Measurements from ENCODE around the gene HESX1. TPM values are rescaled to one million over a fixed set of nuclear protein-coding genes. Genes with fewer than 3 reads are reported as not detected.

Gene HESX1
- total and polyA plus RNA-seq, 2 experiments from 2014 or later: 0.58 TPM; not detected in 1

- H3K4me1 ChIP-seq (ENCODE audit: insufficient read depth): peaks cover 4% of the 10 kb centered on the region; the same call in 1 of the 2 replicates
- no peaks in the 10 kb centered on the region for H3K9me2 ChIP-seq (ENCODE audit: insufficient read depth)
- no peak for DNase-seq
- H4K20me1 ChIP-seq (ENCODE audit: insufficient read depth): no peaks in the 10 kb centered on the region
- H3K9ac ChIP-seq: no peak overlapping the region
- no peak overlapping the region for H3K4me2 ChIP-seq (ENCODE audit: unreplicated experiment)
- H3F3A ChIP-seq (ENCODE audit: insufficient read depth): no peaks in the 10 kb centered on the region
- TF ChIP-seq EZH2phosphoT487 (IDR thresholded peaks at IDR 0.05; ENCODE audit: insufficient read depth, low read depth): no peak
- TF ChIP-seq EZH2 (IDR thresholded peaks at IDR 0.05; ENCODE audit: insufficient read depth, poor library complexity, severe bottlenecking): no peak
- in situ Hi-C loops (cut with MboI): no loop called here
- 52 to 59% methylated on average over 7 of the region's 7 CpGs for WGBS, 2 experiments (ENCODE audit: low coverage in 1 of 2, low lambda C conversion rate in 2 of 2, missing lambda C conversion rate in 2 of 2)
- H3K27me3 ChIP-seq (replicated peaks; ENCODE audit: insufficient read depth): 0 out of 2 replicates have a peak, but pooled peaks cover 4% of the 10 kb centered on the region
- H3K9me3 ChIP-seq (ENCODE audit: low read depth): no peaks in the 10 kb centered on the region
- no peak overlapping the region for H3K27ac ChIP-seq
- no peak overlapping the region for H3K4me3 ChIP-seq
- no peak overlapping the region for H2AFZ ChIP-seq
- no peaks in the 10 kb centered on the region for H3K79me2 ChIP-seq (ENCODE audit: insufficient read depth)
- H3K36me3 ChIP-seq (ENCODE audit: low read depth): no peaks in the 10 kb centered on the region
Observed at GRCh38 chr3:57150113-57150581, 49.6 kb downstream of the HESX1 start.

Other genes with a start within 250 kb of the HESX1 start
- gene SPATA12, start 139.3 kb downstream of the HESX1 start, total RNA-seq (2014; rRNA removed; shearing (Covaris generic)): not detected in 2 replicates
- not detected in 2 replicates for gene SPATA12, start 139.3 kb downstream of the HESX1 start, polyA plus RNA-seq (2016; fragmentation: Nextera tagmentation; extraction: Ambion mirVana)
- 0.76 and 1.2 TPM in 2 replicates for gene IL17RD, start 34.6 kb downstream of the HESX1 start, total RNA-seq (2014; rRNA removed; shearing (Covaris generic))
- gene IL17RD, start 34.6 kb downstream of the HESX1 start, polyA plus RNA-seq (2016; fragmentation: Nextera tagmentation; extraction: Ambion mirVana): 0.34 and 0.42 TPM in 2 replicates
- gene APPL1, start 27.8 kb upstream of the HESX1 start, total RNA-seq (2014; rRNA removed; shearing (Covaris generic)): 35.6 and 38.2 TPM in 2 replicates
- 55.8 and 58.3 TPM in 2 replicates for gene APPL1, start 27.8 kb upstream of the HESX1 start, polyA plus RNA-seq (2016; fragmentation: Nextera tagmentation; extraction: Ambion mirVana)
- gene ASB14, start 92.7 kb upstream of the HESX1 start, total RNA-seq (2014; rRNA removed; shearing (Covaris generic)): not detected in 2 replicates
- gene ASB14, start 92.7 kb upstream of the HESX1 start, polyA plus RNA-seq (2016; fragmentation: Nextera tagmentation; extraction: Ambion mirVana): 0.15 TPM in 2 replicates

All from GM23248 (cell line).